Measurements from ENCODE around the gene SHC2.

Gene SHC2

GRCh38 chr19:461721-462551 is 1.1 kb upstream of the SHC2 start (continued):
- TF ChIP-seq ZBTB11 (tag by site-specific recombination; conservative IDR thresholded peaks at IDR 0.05; ENCODE audit: low read depth) (no peak), OSR2 (tag by site-specific recombination; IDR thresholded peaks at IDR 0.05) (0 out of 2 replicates have a peak, but pooled peaks have one; percentile 21), ZNF791 (tag by site-specific recombination; IDR thresholded peaks at IDR 0.05) (no peak), ZNF585B (tag by site-specific recombination; IDR thresholded peaks at IDR 0.05) (no peak), PRDM10 (tag by site-specific recombination; IDR thresholded peaks at IDR 0.05) (no peak), ZNF76 (tag by site-specific recombination; IDR thresholded peaks at IDR 0.05; ENCODE audit: borderline replicate concordance, low read depth) (peak; percentile 35; the same call in 1 of the 2 replicates), FEZF1 (tag by site-specific recombination; IDR thresholded peaks at IDR 0.05) (no peak), PRDM4 (tag by site-specific recombination; IDR thresholded peaks at IDR 0.05) (no peak), ATF2 (tag by site-specific recombination; IDR thresholded peaks at IDR 0.05; ENCODE audit: low read depth) (0 out of 2 replicates have a peak, but pooled peaks have one; percentile 32), ZNF645 (tag by site-specific recombination; IDR thresholded peaks at IDR 0.05) (no peak), ZNF24 (tag by site-specific recombination; IDR thresholded peaks at IDR 0.05) (no peak), ZNF211 (tag by site-specific recombination; IDR thresholded peaks at IDR 0.05; ENCODE audit: low read depth) (no peak), ZNF239 (tag by site-specific recombination; IDR thresholded peaks at IDR 0.05) (peak; percentile 15; the same call in 1 of the 2 replicates), ZNF292 (tag by site-specific recombination; IDR thresholded peaks at IDR 0.05; ENCODE audit: borderline replicate concordance, low read depth) (no peak), ZNF488 (tag by site-specific recombination; IDR thresholded peaks at IDR 0.05) (no peak), SP7 (tag by site-specific recombination; IDR thresholded peaks at IDR 0.05) (peak; percentile 59; the same call in 1 of the 2 replicates), PRDM1 (tag by site-specific recombination; IDR thresholded peaks at IDR 0.05) (no peak), ZNF560 (tag by site-specific recombination; IDR thresholded peaks at IDR 0.05; ENCODE audit: borderline replicate concordance) (no peak), ZNF37A (tag by site-specific recombination; IDR thresholded peaks at IDR 0.05) (no peak), ZNF266 (tag by site-specific recombination; IDR thresholded peaks at IDR 0.05; ENCODE audit: low read depth) (no peak), ZNF19 (tag by site-specific recombination; IDR thresholded peaks at IDR 0.05; ENCODE audit: low read depth) (no peak), ZNF26 (tag by site-specific recombination; IDR thresholded peaks at IDR 0.05) (no peak), ZNF571 (tag by site-specific recombination; IDR thresholded peaks at IDR 0.05) (no peak), EGR2 (tag by site-specific recombination; IDR thresholded peaks at IDR 0.05; ENCODE audit: low read depth) (0 out of 2 replicates have a peak, but pooled peaks have one; percentile 28)

All from HEK293 (cell line).